Activated naive CD4-positive, alpha-beta T cell treated with anti-CD3 and anti-CD28 coated beads for 36 hours (primary cell): ENCODE results near the gene TPST1. TPM values are rescaled to one million over a fixed set of nuclear protein-coding genes. Genes with fewer than 3 reads are reported as not detected.
"Not testable (repeated sequence)": the region's sequence is repeated elsewhere in the genome, so short reads cannot be mapped to it uniquely, and the experiment has no call there.

Experiments used
- CTCF ChIA-PET: fragments of 350-600 bp; sonication (Branson Sonifier 250); formaldehyde crosslinking; loops from one replicate; lab custom pipeline; 2021; ENCODE audit warnings: antibody characterized with exemption; lab: Charles Lee
- DNase-seq: peaks from one replicate; pipeline ENCODE4 v3.0.0-alpha.2; 2020
- H3K27ac Mint-ChIP-seq: one replicate; pipeline ENCODE4 v1.8.0; 2021; ENCODE audit warnings: mild to moderate bottlenecking, mixed read lengths
- H3K27me3 Mint-ChIP-seq: one replicate; pipeline ENCODE4 v1.8.0; 2021; ENCODE audit warnings: low read depth, mixed read lengths
- H3K36me3 Mint-ChIP-seq: one replicate; pipeline ENCODE4 v1.8.0; 2021; ENCODE audit warnings: low read depth, mixed read lengths
- H3K4me1 Mint-ChIP-seq: one replicate; pipeline ENCODE4 v1.8.0; 2021; ENCODE audit warnings: low read depth, mixed read lengths
- H3K4me3 Mint-ChIP-seq: one replicate; pipeline ENCODE4 v1.8.0; 2021; ENCODE audit warnings: mild to moderate bottlenecking, moderate library complexity, mixed read lengths
- H3K9me3 Mint-ChIP-seq: one replicate; pipeline ENCODE4 v1.8.0; 2021; ENCODE audit warnings: mixed read lengths
- intact Hi-C: fragments of 100-400 bp; cut with micrococcal nuclease; formaldehyde crosslinking; loops from one replicate; pipeline ENCODE4 v1.15.1; 2023
- total RNA-seq, 2 experiments: library from RNA; stranded (reverse); gene quantifications; one replicate each; pipeline ENCODE4 v1.2.3, GENCODE V29; 2021

TPST1 gene
- total RNA-seq, 2 experiments from 2014 or later = 1.9 to 3.8 TPM

DNA sequence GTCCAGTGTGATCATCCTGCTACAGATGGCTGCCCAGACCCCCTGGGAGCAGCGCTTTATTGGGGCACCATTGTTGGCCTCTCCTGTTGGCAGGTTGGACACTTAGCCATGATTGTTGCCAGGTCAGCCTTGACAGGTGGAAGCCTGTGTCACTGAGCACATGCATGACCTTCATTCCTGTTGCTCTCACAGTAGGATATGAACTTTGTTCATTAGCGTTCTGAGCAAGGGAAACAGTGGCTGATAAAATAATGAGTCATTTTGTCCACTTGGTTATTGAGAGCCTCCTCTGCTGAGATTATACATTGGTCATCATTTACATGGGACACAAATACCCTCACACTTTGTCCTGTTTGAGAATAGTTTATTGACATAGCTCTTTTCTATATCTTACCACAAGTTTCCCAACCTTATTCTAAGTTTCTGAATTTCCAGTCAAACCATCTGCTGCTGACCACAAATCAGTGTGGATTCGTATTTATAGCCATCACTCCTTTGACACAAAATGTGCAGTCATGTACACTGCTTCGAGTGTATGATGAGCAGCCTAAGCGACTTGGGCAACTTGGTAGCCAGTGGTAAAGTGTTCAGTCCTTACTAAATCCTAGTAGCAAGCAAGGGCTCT lies 102.6 kb downstream of the TPST1 start:
- H3K9me3 Mint-ChIP-seq = no peaks in the 10 kb centered on the region
- H3K4me1 Mint-ChIP-seq = no peaks in the 10 kb centered on the region
- CTCF ChIA-PET = interaction anchor here (1.0 kb wide), 1 partner anchor 64 kb away, joined by 3 read pairs; no protein-coding TSS in a partner anchor
- no peak for DNase-seq
- H3K27me3 Mint-ChIP-seq = peaks cover 2% of the 10 kb centered on the region
- no peaks in the 10 kb centered on the region for H3K36me3 Mint-ChIP-seq
- intact Hi-C loops = no loop called here
- no peak overlapping the region for H3K27ac Mint-ChIP-seq
- no peak overlapping the region for H3K4me3 Mint-ChIP-seq

DNA sequence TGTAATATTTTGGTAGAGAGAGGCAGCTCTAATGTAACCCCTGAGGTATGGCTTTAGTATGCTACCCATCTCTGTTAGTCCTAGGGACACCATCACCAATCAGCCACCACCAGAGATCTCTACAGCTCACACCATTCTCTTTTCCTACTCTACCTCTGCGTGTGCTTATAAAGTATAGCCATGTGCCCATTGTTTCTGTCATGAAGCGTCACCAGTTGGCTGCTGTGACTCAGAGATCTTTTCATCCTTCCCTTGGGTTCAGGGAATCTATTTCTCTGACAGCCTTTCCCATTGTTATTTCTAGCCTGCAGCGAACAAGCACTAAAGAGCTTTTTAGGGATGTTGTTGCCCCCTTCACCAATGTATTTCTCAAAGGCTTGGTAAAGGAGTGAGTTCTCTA lies 103.3 kb downstream of the TPST1 start:
- Mint-ChIP-seq H3K36me3 (no peaks in the 10 kb centered on the region), H3K9me3 (no peaks in the 10 kb centered on the region), H3K27me3 (peaks cover 2% of the 10 kb centered on the region), H3K4me1 (no peaks in the 10 kb centered on the region), H3K27ac (no peak overlapping the region), H3K4me3 (no peak overlapping the region)
- intact Hi-C loops = no loop called here
- CTCF ChIA-PET = interaction anchor here (0.6 to 1.0 kb wide), 2 partner anchors 65 to 435 kb away, joined by 3 read pairs; no protein-coding TSS in a partner anchor
- DNase-seq = no peak

DNA sequence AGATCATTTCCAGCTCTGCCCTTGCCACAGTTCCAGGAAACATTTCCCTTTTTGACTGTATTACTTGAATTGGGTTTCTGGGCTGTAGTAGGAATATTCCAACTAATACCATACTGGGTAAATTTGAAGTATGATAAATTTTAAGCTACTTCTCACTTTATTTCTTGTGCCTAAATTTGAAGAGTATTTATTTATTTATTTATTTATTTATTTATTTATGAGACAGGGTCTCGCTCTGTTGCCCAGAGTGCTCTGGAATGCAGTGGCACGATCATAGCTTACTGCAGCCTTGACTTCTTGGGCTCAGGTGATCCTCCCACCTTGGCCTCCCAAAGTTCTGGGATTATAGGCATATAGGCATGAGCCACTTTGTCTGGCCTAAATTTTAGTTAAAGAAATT lies 105.5 kb downstream of the TPST1 start:
- DNase-seq = no peak
- H3K4me3 Mint-ChIP-seq = no peak overlapping the region
- intact Hi-C loops = no loop called here
- no peak overlapping the region for H3K27ac Mint-ChIP-seq
- H3K9me3 Mint-ChIP-seq = no peaks in the 10 kb centered on the region
- H3K4me1 Mint-ChIP-seq = peaks cover 4% of the 10 kb centered on the region
- H3K27me3 Mint-ChIP-seq = peaks cover 2% of the 10 kb centered on the region
- H3K36me3 Mint-ChIP-seq = no peaks in the 10 kb centered on the region
- CTCF ChIA-PET = no interaction called here

DNA sequence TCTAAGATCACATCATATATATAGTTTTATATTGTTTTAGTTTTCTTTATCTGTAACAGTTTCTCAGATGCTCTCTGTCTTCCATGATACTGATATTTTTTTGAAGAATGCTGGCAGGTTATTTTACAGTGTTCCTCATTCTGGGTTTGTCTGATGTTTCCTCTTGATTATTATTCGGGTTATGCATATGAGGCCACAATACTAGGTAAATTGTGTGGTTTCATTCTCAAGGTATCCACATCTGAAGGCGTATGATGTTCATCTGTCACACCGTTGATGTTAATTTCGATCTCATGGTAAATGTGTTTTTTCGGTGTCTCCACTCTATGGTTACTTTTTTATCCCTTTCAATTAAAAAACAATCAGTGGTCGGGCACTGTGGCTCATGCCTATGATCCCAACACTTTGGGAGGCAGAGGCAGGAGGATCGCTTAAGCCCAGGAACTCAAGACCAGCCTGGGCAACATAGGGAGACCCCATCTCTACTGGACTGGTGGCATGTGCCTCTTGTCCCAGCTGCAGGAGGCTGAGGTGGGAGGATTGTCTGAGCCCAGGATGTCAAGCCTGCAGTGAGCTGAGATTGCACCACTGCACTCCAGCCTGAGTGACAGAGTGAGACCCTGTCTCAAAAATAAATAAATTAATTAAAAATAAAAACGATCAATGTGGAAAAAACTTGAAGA lies 108.9 kb downstream of the TPST1 start:
- DNase-seq = no peak
- intact Hi-C loops = no loop called here
- CTCF ChIA-PET = no interaction called here
- Mint-ChIP-seq H3K36me3 (no peaks in the 10 kb centered on the region), H3K27ac (no peak overlapping the region), H3K4me1 (peaks cover 4% of the 10 kb centered on the region), H3K9me3 (no peaks in the 10 kb centered on the region), H3K4me3 (no peak overlapping the region), H3K27me3 (peaks cover 2% of the 10 kb centered on the region)

DNA sequence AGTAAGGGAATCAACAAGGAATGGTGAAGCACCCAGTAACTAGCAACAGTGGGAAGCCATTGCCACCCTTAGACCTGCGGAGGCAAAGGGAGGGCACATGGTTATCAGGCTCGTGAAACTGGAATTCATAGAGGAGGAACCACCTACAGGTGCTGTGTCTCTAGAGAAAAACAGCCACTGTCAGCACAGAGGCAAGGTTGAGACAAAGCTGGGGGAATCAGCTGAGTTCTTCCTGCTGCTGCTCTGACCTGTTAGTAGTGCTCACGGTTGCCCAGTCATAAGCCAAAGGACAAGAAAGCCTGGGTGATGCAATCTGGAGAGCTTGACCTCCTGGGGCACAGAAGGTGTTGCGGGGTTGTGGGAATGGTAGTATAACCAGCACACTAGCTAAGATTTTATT lies 110.1 kb downstream of the TPST1 start:
- Mint-ChIP-seq H3K4me1 (peaks cover 4% of the 10 kb centered on the region), H3K27me3 (peaks cover 1% of the 10 kb centered on the region), H3K4me3 (no peak overlapping the region), H3K36me3 (no peaks in the 10 kb centered on the region), H3K9me3 (peaks cover 2% of the 10 kb centered on the region), H3K27ac (no peak overlapping the region)
- CTCF ChIA-PET = no interaction called here
- no peak for DNase-seq
- intact Hi-C loops = no loop called here

DNA sequence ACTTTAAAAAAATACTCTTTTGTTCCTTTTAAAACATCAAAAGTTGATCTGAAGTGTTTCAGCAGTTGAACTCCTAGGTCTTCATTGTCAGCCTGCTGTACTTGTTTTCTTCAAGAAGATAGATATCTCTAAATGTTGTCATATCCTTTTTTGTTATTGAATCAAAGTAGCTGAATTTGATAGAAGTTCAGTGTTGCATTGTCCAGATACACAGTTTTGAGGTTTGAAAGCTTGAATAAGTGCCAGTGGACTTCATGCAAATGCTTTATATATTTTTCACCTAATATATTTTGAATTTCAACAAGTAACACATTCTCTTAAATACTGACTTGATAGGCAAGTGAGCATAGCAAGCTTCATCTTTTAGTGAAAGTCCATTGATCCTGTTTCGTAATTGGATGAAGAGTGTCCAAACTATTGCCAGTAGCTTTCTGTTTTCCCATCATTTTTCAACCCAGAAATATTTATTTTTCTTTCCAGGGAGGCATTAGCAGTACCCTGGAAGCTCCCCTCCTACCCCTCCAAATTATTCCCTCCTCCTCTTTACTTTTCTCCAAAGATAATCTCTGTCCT lies 114.4 kb downstream of the TPST1 start:
- Mint-ChIP-seq H3K4me3 (no peak overlapping the region), H3K27ac (no peak overlapping the region), H3K27me3 (no peaks in the 10 kb centered on the region), H3K4me1 (no peaks in the 10 kb centered on the region), H3K9me3 (peaks cover 12% of the 10 kb centered on the region), H3K36me3 (peaks cover 2% of the 10 kb centered on the region)
- CTCF ChIA-PET = no interaction called here
- no peak for DNase-seq
- intact Hi-C loops = no loop called here

DNA sequence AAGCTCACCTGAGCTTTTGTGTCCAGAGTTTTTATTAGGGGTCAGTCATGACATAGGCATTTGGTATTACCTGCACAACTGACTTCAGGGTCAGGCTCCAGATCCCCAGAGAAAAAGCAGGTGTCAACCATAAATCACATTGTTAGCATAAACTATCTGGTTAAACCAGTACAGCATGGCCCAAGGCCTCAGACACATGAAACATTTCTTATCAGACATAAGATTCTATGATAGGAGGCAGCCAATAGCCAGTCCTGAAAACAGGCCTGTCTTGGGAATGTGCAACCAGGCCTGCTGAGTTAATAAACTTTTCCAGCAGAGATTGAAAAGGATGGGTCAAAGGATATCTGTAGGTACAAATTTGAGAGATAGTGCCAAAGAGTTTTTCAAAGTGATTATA lies 116.1 kb downstream of the TPST1 start:
- Mint-ChIP-seq H3K4me1 (no peaks in the 10 kb centered on the region), H3K36me3 (peaks cover 2% of the 10 kb centered on the region), H3K27me3 (no peaks in the 10 kb centered on the region), H3K4me3 (no peak overlapping the region), H3K27ac (no peak overlapping the region), H3K9me3 (peaks cover 12% of the 10 kb centered on the region)
- CTCF ChIA-PET = interaction anchor here (0.7 kb wide), 1 partner anchor 501 kb away, joined by 3 read pairs; no protein-coding TSS in a partner anchor
- intact Hi-C loops = no loop called here
- DNase-seq = no peak

DNA sequence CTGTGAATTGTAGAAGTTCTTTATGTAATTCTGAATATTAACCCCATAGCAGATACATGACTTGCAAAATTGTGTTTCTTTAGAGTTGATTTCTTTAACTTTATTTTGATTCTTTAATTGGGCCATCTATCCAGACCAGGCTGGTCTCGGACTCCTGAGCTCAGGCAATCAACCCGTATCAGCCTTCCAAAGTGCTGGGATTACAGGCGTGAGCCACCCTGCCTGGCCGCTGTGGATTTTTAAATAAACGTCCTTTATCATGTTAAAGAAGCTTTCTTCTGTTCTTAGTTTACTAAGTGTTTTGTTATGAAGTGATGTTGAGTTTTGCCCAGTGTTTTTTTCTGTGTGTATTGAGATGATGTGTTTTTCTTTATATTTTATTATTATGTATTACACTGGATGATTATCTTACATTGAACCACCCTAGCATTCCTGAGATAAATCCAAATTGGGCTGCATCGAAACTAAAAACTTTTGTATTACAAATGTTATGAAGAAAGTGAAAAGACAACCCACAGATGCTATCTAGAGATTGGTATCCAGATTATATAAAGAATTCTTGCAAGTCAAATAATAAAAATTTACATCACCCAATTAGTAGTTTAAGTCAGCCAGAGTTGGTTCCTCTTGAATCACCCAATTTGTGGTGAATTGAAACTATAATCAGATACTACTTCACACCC lies 118.1 kb downstream of the TPST1 start:
- H3K27me3 Mint-ChIP-seq = no peaks in the 10 kb centered on the region
- H3K9me3 Mint-ChIP-seq = peaks cover 12% of the 10 kb centered on the region
- no peak overlapping the region for H3K4me3 Mint-ChIP-seq
- intact Hi-C loops = no loop called here
- no peaks in the 10 kb centered on the region for H3K4me1 Mint-ChIP-seq
- DNase-seq = no peak
- H3K27ac Mint-ChIP-seq = no peak overlapping the region
- H3K36me3 Mint-ChIP-seq = peaks cover 2% of the 10 kb centered on the region
- CTCF ChIA-PET = no interaction called here

DNA sequence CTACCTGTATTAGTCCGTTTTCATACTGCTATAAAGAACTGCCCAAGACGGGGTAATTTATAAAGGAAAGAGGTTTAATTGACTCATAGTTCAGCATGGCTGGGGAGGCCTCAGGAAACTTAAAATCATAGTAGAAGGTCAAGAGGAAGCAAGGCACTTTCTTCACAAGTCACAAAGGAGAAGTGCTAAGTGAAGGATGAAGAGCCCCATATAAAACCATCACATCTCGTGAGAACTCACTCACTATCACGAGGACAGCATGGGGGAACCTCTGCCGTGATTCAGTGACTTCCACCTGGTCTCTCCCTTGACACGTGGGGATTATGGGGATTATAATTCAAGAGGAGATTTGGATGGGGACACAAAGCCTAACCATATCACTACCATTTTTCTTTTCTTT lies 119.9 kb downstream of the TPST1 start:
- H3K27me3 Mint-ChIP-seq, H3K27ac Mint-ChIP-seq, H3K4me1 Mint-ChIP-seq, intact Hi-C loops, DNase-seq, H3K4me3 Mint-ChIP-seq, CTCF ChIA-PET, H3K36me3 Mint-ChIP-seq: not testable (repeated sequence)
- peaks cover 10% of the 10 kb centered on the region for H3K9me3 Mint-ChIP-seq

DNA sequence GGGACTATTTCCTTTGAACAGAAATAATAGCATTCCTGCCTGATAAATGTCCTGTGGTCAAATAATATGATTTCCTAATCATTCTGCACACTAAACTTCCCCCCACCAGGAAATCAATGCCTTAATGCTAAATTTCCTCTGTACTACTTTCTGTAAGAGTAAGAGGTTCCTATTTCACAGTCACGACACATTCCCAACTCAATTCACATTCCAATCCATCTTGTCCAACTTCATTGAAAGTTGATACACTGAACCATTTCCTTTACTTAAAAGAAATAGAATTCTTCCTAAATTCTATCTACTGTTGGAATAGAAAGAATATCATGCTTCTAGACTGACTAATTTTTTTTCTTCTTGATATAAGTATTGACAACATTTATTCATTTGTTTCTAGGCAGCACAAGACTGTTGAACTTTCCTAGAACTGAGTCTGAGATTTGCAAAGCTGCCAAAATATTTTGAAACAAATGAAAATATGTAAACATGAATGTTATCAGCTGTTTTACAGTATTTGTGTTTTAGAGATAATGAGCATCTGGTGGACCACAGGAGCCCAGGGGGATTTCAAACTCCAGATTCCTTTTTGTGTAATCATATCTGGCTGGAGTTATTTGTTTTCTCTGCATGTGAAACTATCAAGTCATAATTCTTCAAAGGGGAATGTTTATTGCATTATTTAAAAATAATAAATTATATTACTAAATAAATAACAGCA lies 121.5 kb downstream of the TPST1 start:
- DNase-seq = no peak
- H3K4me3 Mint-ChIP-seq = no peak overlapping the region
- intact Hi-C loops = no loop called here
- CTCF ChIA-PET = interaction anchor here (0.7 kb wide), 1 partner anchor 551 kb away, joined by 3 read pairs; no protein-coding TSS in a partner anchor
- H3K36me3 Mint-ChIP-seq = peaks cover 2% of the 10 kb centered on the region
- no peaks in the 10 kb centered on the region for H3K27me3 Mint-ChIP-seq
- no peaks in the 10 kb centered on the region for H3K4me1 Mint-ChIP-seq
- no peak overlapping the region for H3K27ac Mint-ChIP-seq
- peaks cover 3% of the 10 kb centered on the region for H3K9me3 Mint-ChIP-seq

DNA sequence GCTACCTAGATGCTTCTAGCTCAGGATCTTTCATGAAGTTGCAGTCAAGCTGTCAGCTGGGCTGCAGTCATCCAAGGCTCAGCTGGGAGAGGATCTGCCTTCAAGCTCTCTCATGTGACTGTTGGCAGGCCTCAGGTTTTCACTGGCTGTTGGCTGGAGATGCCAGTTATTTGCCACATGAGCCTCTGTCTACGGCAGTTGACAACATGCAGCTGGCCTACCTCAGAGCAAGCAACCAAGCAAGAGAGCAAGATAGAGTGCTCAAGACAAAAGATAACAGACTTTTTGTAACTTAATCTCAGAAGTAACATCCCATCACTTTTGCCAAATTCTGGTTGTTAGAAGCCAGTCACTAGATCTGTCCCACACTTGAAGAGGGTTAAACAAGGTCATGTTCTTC lies 125.8 kb downstream of the TPST1 start:
- intact Hi-C loops = no loop called here
- Mint-ChIP-seq H3K27ac (no peak overlapping the region), H3K4me1 (no peaks in the 10 kb centered on the region), H3K4me3 (no peak overlapping the region), H3K27me3 (no peaks in the 10 kb centered on the region), H3K9me3 (peaks cover 6% of the 10 kb centered on the region), H3K36me3 (peaks cover 3% of the 10 kb centered on the region)
- DNase-seq = no peak
- CTCF ChIA-PET = no interaction called here

DNA sequence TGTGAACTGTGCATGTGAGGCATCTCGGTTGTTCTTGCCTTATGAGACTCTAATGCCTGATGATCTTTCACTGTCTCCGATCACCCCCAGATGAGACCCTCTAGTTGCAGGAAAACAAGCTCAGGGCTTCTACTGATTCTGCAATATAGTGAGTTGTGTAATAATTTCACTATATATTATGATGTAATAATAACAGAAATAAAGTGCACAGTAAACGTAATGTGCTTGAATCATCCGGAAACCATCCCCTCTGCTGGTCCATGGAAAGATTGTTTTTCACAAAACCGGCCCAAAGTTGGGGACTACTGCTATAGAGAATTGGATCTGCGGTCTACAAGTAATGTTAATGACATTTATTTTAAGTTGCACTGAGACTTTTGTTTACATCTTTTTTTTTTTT lies 126.7 kb downstream of the TPST1 start:
- Mint-ChIP-seq H3K36me3 (peaks cover 3% of the 10 kb centered on the region), H3K27ac (no peak overlapping the region), H3K27me3 (no peaks in the 10 kb centered on the region), H3K4me1 (no peaks in the 10 kb centered on the region), H3K9me3 (peaks cover 13% of the 10 kb centered on the region), H3K4me3 (no peak overlapping the region)
- DNase-seq = no peak
- CTCF ChIA-PET = no interaction called here
- intact Hi-C loops = no loop called here
